BE2C (cell line): Measurements from ENCODE around the gene PIWIL4.
A peak's percentile ranks its signal among the peaks of the same experiment; 100 is the strongest.

Source experiments
- DNase-seq: peaks from one replicate; pipeline ENCODE4 v3.0.0-alpha.2; 2020
- H3K27me3 ChIP-seq: fragments of 250-450 bp; sonication (Bioruptor Pico); 2 replicates; pipeline ENCODE4 v1.5.1; 2020; ENCODE audit warnings: mild to moderate bottlenecking
- H3K36me3 ChIP-seq: fragments of 250-450 bp; sonication (Bioruptor Pico); 2 replicates; pipeline ENCODE4 v1.5.1; 2020; ENCODE audit warnings: mild to moderate bottlenecking
- H3K4me1 ChIP-seq: fragments of 250-450 bp; sonication (Bioruptor Pico); 2 replicates; pipeline ENCODE4 v1.5.1; 2020
- H3K4me3 ChIP-seq: 2 replicates; pipeline ENCODE4 v1.5.1; 2011; ENCODE audit warnings: low read depth, low read length
- H3K9me3 ChIP-seq: fragments of 250-450 bp; sonication (Bioruptor Pico); 2 replicates; pipeline ENCODE4 v1.5.1; 2020
- CTCF ChIP-seq: IDR thresholded peaks from 2 replicates; pipeline ENCODE4 v1.5.1; 2012; ENCODE audit warnings: mild to moderate bottlenecking, low read depth, low read length

Gene PIWIL4

GRCh38 chr11:94544646-94545263 is 22.4 kb upstream of the PIWIL4 start:
- no peaks in the 10 kb centered on the region for H3K36me3 ChIP-seq
- no peaks in the 10 kb centered on the region for H3K9me3 ChIP-seq
- no peak for TF ChIP-seq CTCF
- H3K4me1 ChIP-seq: no peaks in the 10 kb centered on the region
- H3K27me3 ChIP-seq: no peaks in the 10 kb centered on the region
- peak overlapping the region; percentile 73 for H3K4me3 ChIP-seq
- DNase-seq: no peak

GRCh38 chr11:94545264-94546161 is 21.7 kb upstream of the PIWIL4 start:
- Histone ChIP-seq H3K4me1 (no peaks in the 10 kb centered on the region), H3K9me3 (no peaks in the 10 kb centered on the region), H3K27me3 (no peaks in the 10 kb centered on the region), H3K4me3 (no peak overlapping the region), H3K36me3 (no peaks in the 10 kb centered on the region)
- TF ChIP-seq CTCF: no peak
- DNase-seq: no peak

GRCh38 chr11:94546162-94546470 is 21.1 kb upstream of the PIWIL4 start:
- H3K27me3 ChIP-seq: no peaks in the 10 kb centered on the region
- no peaks in the 10 kb centered on the region for H3K9me3 ChIP-seq
- no peak for DNase-seq
- TF ChIP-seq CTCF: no peak
- H3K36me3 ChIP-seq: no peaks in the 10 kb centered on the region
- H3K4me3 ChIP-seq: no peak overlapping the region
- H3K4me1 ChIP-seq: no peaks in the 10 kb centered on the region

- Histone ChIP-seq H3K4me3 (no peak overlapping the region), H3K9me3 (no peaks in the 10 kb centered on the region), H3K4me1 (no peaks in the 10 kb centered on the region), H3K36me3 (no peaks in the 10 kb centered on the region), H3K27me3 (no peaks in the 10 kb centered on the region)
- no peak for DNase-seq
- no peak for TF ChIP-seq CTCF
Observed at GRCh38 chr11:94546886-94547285, 20.3 kb upstream of the PIWIL4 start.

GRCh38 chr11:94549146-94549545 is 18.0 kb upstream of the PIWIL4 start:
- Histone ChIP-seq H3K36me3 (no peaks in the 10 kb centered on the region), H3K4me3 (no peak overlapping the region), H3K4me1 (no peaks in the 10 kb centered on the region), H3K9me3 (no peaks in the 10 kb centered on the region), H3K27me3 (no peaks in the 10 kb centered on the region)
- TF ChIP-seq CTCF: no peak
- DNase-seq: no peak

GRCh38 chr11:94550513-94550912 is 16.7 kb upstream of the PIWIL4 start:
- DNase-seq: no peak
- Histone ChIP-seq H3K36me3 (no peaks in the 10 kb centered on the region), H3K9me3 (no peaks in the 10 kb centered on the region), H3K27me3 (no peaks in the 10 kb centered on the region), H3K4me1 (no peaks in the 10 kb centered on the region), H3K4me3 (no peak overlapping the region)
- no peak for TF ChIP-seq CTCF
